A549 (cell line): ENCODE data around the gene NSL1. TPM values are rescaled to one million over a fixed set of nuclear protein-coding genes. Genes with fewer than 3 reads are reported as not detected.
A peak's percentile ranks its signal among the peaks of the same experiment; 100 is the strongest.

Experiments
- ATAC-seq, 2 experiments: fragments of 200-7000 bp in 1 of 2; fragments of >200 bp in 1 of 2; cut with Nextera tagmentation in 1 of 2; cut with Tn5 transposase in 1 of 2; 3 replicates each; pipeline versions ENCODE4 v1.8.0 to v1.9.1; 2018 to 2020; ENCODE audit warnings: mild to moderate bottlenecking in 1 of 2, moderate library complexity in 1 of 2
- CTCF ChIA-PET: fragments of 300-600 bp; sonication (Branson Sonifier 250); formaldehyde crosslinking; extraction: SDS; loops from one replicate; lab custom pipeline; 2021; ENCODE audit warnings: antibody characterized with exemption, inconsistent platforms; lab: Yijun Ruan, JAX
- POLR2A ChIA-PET: fragments of 350-600 bp; formaldehyde crosslinking; extraction: SDS; loops from one replicate; lab custom pipeline; 2021; ENCODE audit warnings: antibody characterized with exemption, inconsistent platforms; lab: Yijun Ruan, JAX
- DNase-seq, 2 experiments: peaks; one replicate each; pipeline versions ENCODE4 v3.0.0 to v3.0.0-alpha.2; 2011 to 2016; ENCODE audit warnings: low read depth in 1 of 2, low spot score in 1 of 2
- FAIRE-seq: peaks from 2 replicates; lab custom pipeline; 2011; peaks lifted over from hg19 to GRCh38; lab: Jason Lieb, UNC
- H3K27ac ChIP-seq, 2 experiments: fragments of >200 bp; sonication (Bioruptor Twin); formaldehyde crosslinking; 3 replicates each; pipeline ENCODE4 v1.5.1; 2016 to 2017
- H3K4me1 ChIP-seq: fragments of >200 bp; sonication (Bioruptor Twin); formaldehyde crosslinking; 3 replicates; pipeline ENCODE4 v1.6.1; 2016
- H3K4me2 ChIP-seq: fragments of >200 bp; sonication (Bioruptor Twin); formaldehyde crosslinking; 3 replicates; pipeline ENCODE4 v1.6.1; 2016
- H3K4me3 ChIP-seq: fragments of >200 bp; sonication (Bioruptor Twin); formaldehyde crosslinking; 3 replicates; pipeline ENCODE4 v1.5.1; 2016
- H3K9me3 ChIP-seq: fragments of >200 bp; sonication (Bioruptor Twin); formaldehyde crosslinking; 3 replicates; pipeline ENCODE4 v1.6.1; 2016
- BHLHE40 ChIP-seq: IDR thresholded peaks from 2 replicates; pipeline ENCODE4 v1.6.1; 2012; ENCODE audit warnings: low read depth, low read length, inconsistent platforms
- CBX2 ChIP-seq: fragments of 200-600 bp; sonication (generic); IDR thresholded peaks from 2 replicates; pipeline ENCODE4 v1.6.1; 2016; ENCODE audit warnings: low read depth, mild to moderate bottlenecking, borderline replicate concordance
- CBX8 ChIP-seq: fragments of 200-600 bp; sonication (generic); IDR thresholded peaks from 2 replicates; pipeline ENCODE4 v1.6.1; 2016
- CEBPB ChIP-seq, 2 experiments: fragments of >200 bp in 1 of 2; sonication (Bioruptor Twin) in 1 of 2; formaldehyde crosslinking in 1 of 2; IDR thresholded peaks; 2 replicates each; pipeline ENCODE4 v1.6.1; 2012 to 2016
- CHD2 ChIP-seq: fragments of 150-350 bp; IDR thresholded peaks from 2 replicates; pipeline ENCODE4 v1.6.1; 2014; ENCODE audit warnings: low read length; ENCODE audit not compliant: partially characterized antibody
- EHF ChIP-seq: fragments of 250-450 bp; sonication (Bioruptor Pico); IDR thresholded peaks from 2 replicates; pipeline ENCODE4 v1.5.0; 2020; ENCODE audit warnings: mild to moderate bottlenecking
- ELK1 ChIP-seq: fragments of 150-350 bp; IDR thresholded peaks from 2 replicates; pipeline ENCODE4 v1.6.1; 2014; ENCODE audit warnings: low read depth, mild to moderate bottlenecking, low read length
- ESRRA ChIP-seq: fragments of 150-350 bp; IDR thresholded peaks from 2 replicates; pipeline ENCODE4 v1.6.1; 2014; ENCODE audit warnings: mild to moderate bottlenecking, low read length, borderline replicate concordance
- FOXS1 ChIP-seq: fragments of 250-450 bp; sonication (Bioruptor Pico); IDR thresholded peaks from 2 replicates; pipeline ENCODE4 v1.5.0; 2020; ENCODE audit warnings: mild to moderate bottlenecking, moderate library complexity
- GATA3 ChIP-seq: IDR thresholded peaks from 2 replicates; pipeline ENCODE4 v1.6.1; 2012; ENCODE audit warnings: borderline replicate concordance
- HDAC2 ChIP-seq: fragments of 200-600 bp; sonication (generic); IDR thresholded peaks from 2 replicates; pipeline ENCODE4 v1.6.1; 2016
- HMGXB4 ChIP-seq: fragments of 250-450 bp; sonication (Bioruptor Pico); IDR thresholded peaks from 2 replicates; pipeline ENCODE4 v1.5.0; 2021; ENCODE audit warnings: mild to moderate bottlenecking, moderate library complexity, borderline replicate concordance
- HOXB13 ChIP-seq: fragments of 250-450 bp; sonication (Bioruptor Pico); IDR thresholded peaks from 2 replicates; pipeline ENCODE4 v1.5.0; 2020; ENCODE audit warnings: low read depth, mild to moderate bottlenecking, moderate library complexity
- HOXB5 ChIP-seq: fragments of 250-450 bp; sonication (Bioruptor Pico); IDR thresholded peaks from 2 replicates; pipeline ENCODE4 v1.5.0; 2020; ENCODE audit warnings: mild to moderate bottlenecking, moderate library complexity
- MAFK ChIP-seq: fragments of 450-650 bp; IDR thresholded peaks from 2 replicates; pipeline ENCODE4 v1.6.1; 2014; ENCODE audit not compliant: partially characterized antibody
- MAZ ChIP-seq: fragments of 150-350 bp; IDR thresholded peaks from 2 replicates; pipeline ENCODE4 v1.6.1; 2014; ENCODE audit warnings: antibody characterized with exemption, low read depth, low read length, borderline replicate concordance
- NFE2L2 ChIP-seq: fragments of 150-350 bp; conservative IDR thresholded peaks from 2 replicates; pipeline ENCODE4 v1.6.1; 2014; ENCODE audit warnings: low read length
- NPAS2 ChIP-seq: fragments of 250-450 bp; sonication (Bioruptor Pico); IDR thresholded peaks from 2 replicates; pipeline ENCODE4 v1.8.0; 2022; ENCODE audit warnings: mild to moderate bottlenecking, moderate library complexity, borderline replicate concordance
- RCOR1 ChIP-seq: fragments of 150-350 bp; IDR thresholded peaks from 2 replicates; pipeline ENCODE4 v1.6.1; 2014; ENCODE audit warnings: antibody characterized with exemption, low read length, low read depth
- SMC3 ChIP-seq: fragments of >200 bp; sonication (Bioruptor Twin); formaldehyde crosslinking; IDR thresholded peaks from 3 replicates; pipeline ENCODE4 v1.6.1; 2018; ENCODE audit warnings: inconsistent platforms
- SREBF2 ChIP-seq: fragments of 450-650 bp; IDR thresholded peaks from 2 replicates; pipeline ENCODE4 v1.6.1; 2014; ENCODE audit warnings: mild to moderate bottlenecking, moderate library complexity
- USF2 ChIP-seq: fragments of 450-650 bp; IDR thresholded peaks from 2 replicates; pipeline ENCODE4 v1.6.1; 2014; ENCODE audit warnings: antibody characterized with exemption
- ZNF302 ChIP-seq: fragments of 250-450 bp; sonication (Bioruptor Pico); IDR thresholded peaks from 2 replicates; pipeline ENCODE4 v1.9.0; 2021; ENCODE audit warnings: inconsistent platforms, mild to moderate bottlenecking, moderate library complexity
- WGBS: methylation state at CpG from one replicate; pipeline ENCODE4 v1.1.6; 2017; ENCODE audit errors: missing lambda C conversion rate; 5-methylcytosine and 5-hydroxymethylcytosine counted together
- polyA plus RNA-seq, 4 experiments: library from polyadenylated mRNA; depleted of rRNA in 3 of 4; stranded (reverse); fragments of >200 nt; fragmentation: RNase III in 1 of 4; extraction: RNeasy Plus Mini Kit Qiagen cat#74134 plus additional on column Dnase treatment in 1 of 4; gene quantifications; 2 replicates in 3 of 4; 3 replicates in 1 of 4; pipeline ENCODE4 v1.2.3, GENCODE V29; 2011 to 2017

The NSL1 gene
- polyA plus RNA-seq, 2 of the 4 experiments (the other 2 are of a cell fraction) = 44.9 to 47.9 TPM

- TF ChIP-seq USF2 (peak; percentile 81), SMC3 (peak; percentile 73)
These were observed 92.4 kb downstream of the NSL1 start (continued) for GRCh38 chr1:212699104-212699624.

GRCh38 chr1:212698467-212699103 lies 93.0 kb downstream of the NSL1 start:
- H3K27ac ChIP-seq = peak overlapping the region; percentile 87 to 90
- H3K4me1 ChIP-seq = peaks cover 16% of the 10 kb centered on the region; the same call in 2 of the 3 replicates
- H3K4me3 ChIP-seq = peak overlapping the region; percentile 95
- 43% methylated on average over 12 of the region's 12 CpGs for WGBS
- TF ChIP-seq ZNF302 (CRISPR knock-in tag) = no peak
- TF ChIP-seq BHLHE40 = no peak
- TF ChIP-seq NFE2L2 = no peak
- TF ChIP-seq MAFK = no peak
- TF ChIP-seq USF2 = no peak
- no peak for TF ChIP-seq FOXS1 (CRISPR knock-in tag)
- no peak for TF ChIP-seq HDAC2
- TF ChIP-seq, all 56 proteins: peak for 0
- POLR2A ChIA-PET = interaction anchor here (0.6 to 2.2 kb wide), 4 partner anchors 31 to 211 kb away, joined by 4 to 6 read pairs (median 4); partner anchors contain the start of genes ATF3 and NSL1
- CTCF ChIA-PET = interaction anchor here (0.6 to 4.8 kb wide), 24 partner anchors 9 to 297 kb away, joined by 3 to 44 read pairs (median 4); partner anchors contain the start of gene NSL1
- Histone ChIP-seq H3K4me2 (peak overlapping the region; percentile 92), H3K9me3 (no peaks in the 10 kb centered on the region)
- no peak for DNase-seq
- FAIRE-seq = no peak
- ATAC-seq = 0 out of 6 replicates have a peak, but pooled peaks of 1 of the 2 experiments have one; percentile 1

- H3K4me3 ChIP-seq = no peak overlapping the region
- H3K4me1 ChIP-seq = peaks cover 14% of the 10 kb centered on the region; the same call in 2 of the 3 replicates
- FAIRE-seq (no peak), ATAC-seq (no peak), DNase-seq (no peak)
- no peak for TF ChIP-seq HMGXB4 (CRISPR knock-in tag)
- TF ChIP-seq SREBF2 = no peak
- no peak for TF ChIP-seq GATA3
- no peak for TF ChIP-seq CHD2
- no peak for TF ChIP-seq HOXB5 (CRISPR knock-in tag)
- TF ChIP-seq MAZ = no peak
- TF ChIP-seq CBX8 = no peak
- no peak for TF ChIP-seq FOXS1 (CRISPR knock-in tag)
- no peak for TF ChIP-seq HOXB13 (CRISPR knock-in tag)
- no peak for TF ChIP-seq RCOR1
- TF ChIP-seq CEBPB (IDR thresholded peaks at IDR 0.05) = no peak
- TF ChIP-seq SMC3 = no peak
- no peak for TF ChIP-seq NPAS2 (CRISPR knock-in tag)
- TF ChIP-seq CBX2 = no peak
- TF ChIP-seq ESRRA = no peak
- no peak for TF ChIP-seq EHF (CRISPR knock-in tag)
- TF ChIP-seq ELK1 = no peak
- 77% methylated on average over 13 of the region's 13 CpGs for WGBS
- no peaks in the 10 kb centered on the region for H3K9me3 ChIP-seq
- ChIA-PET POLR2A (no interaction called here), CTCF (interaction anchor here (0.7 to 4.8 kb wide), 9 partner anchors 13 to 300 kb away, joined by 3 to 44 read pairs (median 4); no protein-coding TSS in a partner anchor)
- no peak overlapping the region for H3K4me2 ChIP-seq
- H3K27ac ChIP-seq = no peak overlapping the region
These were observed 94.8 kb downstream of the NSL1 start for GRCh38 chr1:212696721-212697331.
